ENCODE data around the gene PXN.

GRCh38 chr12:120204171-120204570, 61.4 kb downstream of the PXN start:
- TF ChIP-seq CTCF (IDR thresholded peaks at IDR 0.05) = no peak
- TF ChIP-seq EZH2phosphoT487 (IDR thresholded peaks at IDR 0.05) = no peak
- no peak for TF ChIP-seq EZH2 (IDR thresholded peaks at IDR 0.05)
